Hematopoietic multipotent progenitor cell (in vitro differentiated cells): ENCODE measurements around the gene TFR2. TPM values are rescaled to one million over a fixed set of nuclear protein-coding genes. Genes with fewer than 3 reads are reported as not detected.

Experiments
- DNase-seq, 3 donors: peaks; one replicate each; pipeline ENCODE4 v3.0.0-alpha.2; 2011 to 2015; ENCODE audit warnings: low read depth in 2 of 3, low spot score in 2 of 3
- total RNA-seq: library from RNA; depleted of rRNA; stranded (reverse); fragments of >200 nt; gene quantifications from one replicate; pipeline ENCODE4 v1.2.3, GENCODE V29; 2012

TFR2 gene
- total RNA-seq, 1 donor, result 51.7 TPM

DNA sequence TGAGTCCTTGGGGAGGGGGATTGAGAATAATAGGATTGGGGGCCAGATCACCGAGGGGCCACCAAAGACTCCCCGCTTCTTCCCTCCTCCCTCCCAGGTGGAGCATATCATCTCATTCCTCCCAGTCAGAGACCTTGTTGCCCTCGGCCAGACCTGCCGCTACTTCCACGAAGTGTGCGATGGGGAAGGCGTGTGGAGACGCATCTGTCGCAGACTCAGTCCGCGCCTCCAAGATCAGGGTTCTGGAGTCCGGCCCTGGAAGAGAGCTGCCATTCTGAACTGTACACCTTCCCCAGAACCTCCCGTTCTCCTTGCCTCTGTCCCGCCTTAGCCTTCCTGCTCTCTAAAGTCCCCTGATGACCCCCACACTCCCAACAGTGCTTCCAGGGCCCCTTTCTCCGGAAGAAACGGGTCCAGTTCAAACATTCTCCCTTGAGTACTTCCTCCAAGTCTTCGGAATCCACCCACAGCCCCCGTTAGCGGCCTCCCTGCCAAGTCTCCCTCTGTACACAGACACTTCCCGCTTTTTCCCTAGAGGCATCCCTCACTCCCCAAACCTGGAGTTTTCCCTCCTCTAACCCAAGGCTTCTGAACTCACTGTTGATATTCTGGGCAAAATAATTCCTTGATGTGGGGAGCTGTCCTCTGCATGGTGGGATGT is 51.1 kb downstream of the TFR2 start:
- DNase-seq, result no peak

DNA sequence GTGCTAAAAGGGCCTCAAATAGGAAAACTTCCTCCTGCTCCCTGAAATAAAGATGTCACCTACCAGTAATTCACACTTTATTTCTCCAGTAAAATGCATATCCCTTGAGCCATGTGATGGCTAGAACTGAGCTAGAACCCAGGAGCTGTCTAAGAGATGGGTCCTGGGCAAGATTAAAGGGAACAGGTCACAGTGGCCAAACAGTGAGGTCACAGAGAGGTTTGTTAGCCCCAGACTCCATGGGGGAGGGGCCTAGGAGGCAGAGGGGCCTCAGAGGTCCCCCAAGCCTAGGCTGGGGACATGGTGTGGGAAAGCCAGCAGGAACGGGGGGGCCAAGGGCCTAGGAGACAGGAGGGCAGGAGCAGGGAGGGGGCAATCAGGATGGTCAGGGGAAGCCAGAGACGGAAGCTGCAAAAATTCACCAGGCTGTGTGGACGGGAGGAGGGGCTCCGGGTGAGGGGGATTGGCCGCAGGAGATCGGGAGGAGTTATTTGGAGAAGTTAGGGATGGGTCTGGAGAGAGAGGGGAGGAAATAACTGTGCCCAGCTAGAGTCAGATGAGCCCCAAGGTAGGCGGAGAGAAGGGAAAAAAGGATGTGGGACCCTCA is 51.9 kb downstream of the TFR2 start:
- no peak for DNase-seq

DNA sequence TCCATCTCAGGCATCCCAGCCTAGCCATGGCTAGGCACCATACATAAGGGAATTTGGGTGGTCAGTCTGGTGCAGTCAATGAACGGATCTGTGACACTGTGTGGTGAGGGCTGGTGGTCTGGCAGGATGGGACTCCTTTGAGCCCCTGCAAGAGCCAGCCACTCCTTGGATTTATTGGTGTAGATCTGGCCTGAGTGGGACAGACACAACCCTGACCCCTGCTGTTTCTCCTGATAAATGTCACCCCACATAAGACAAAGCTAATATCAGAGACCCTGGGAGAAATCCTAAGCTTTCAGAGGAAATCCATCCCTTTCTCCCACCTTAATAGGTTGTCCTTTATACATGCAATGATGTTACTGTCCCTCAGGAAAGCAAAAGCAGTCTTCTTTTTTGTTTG is 52.9 kb downstream of the TFR2 start:
- peak in 1 of 3 donors; percentile 42 for DNase-seq

DNA sequence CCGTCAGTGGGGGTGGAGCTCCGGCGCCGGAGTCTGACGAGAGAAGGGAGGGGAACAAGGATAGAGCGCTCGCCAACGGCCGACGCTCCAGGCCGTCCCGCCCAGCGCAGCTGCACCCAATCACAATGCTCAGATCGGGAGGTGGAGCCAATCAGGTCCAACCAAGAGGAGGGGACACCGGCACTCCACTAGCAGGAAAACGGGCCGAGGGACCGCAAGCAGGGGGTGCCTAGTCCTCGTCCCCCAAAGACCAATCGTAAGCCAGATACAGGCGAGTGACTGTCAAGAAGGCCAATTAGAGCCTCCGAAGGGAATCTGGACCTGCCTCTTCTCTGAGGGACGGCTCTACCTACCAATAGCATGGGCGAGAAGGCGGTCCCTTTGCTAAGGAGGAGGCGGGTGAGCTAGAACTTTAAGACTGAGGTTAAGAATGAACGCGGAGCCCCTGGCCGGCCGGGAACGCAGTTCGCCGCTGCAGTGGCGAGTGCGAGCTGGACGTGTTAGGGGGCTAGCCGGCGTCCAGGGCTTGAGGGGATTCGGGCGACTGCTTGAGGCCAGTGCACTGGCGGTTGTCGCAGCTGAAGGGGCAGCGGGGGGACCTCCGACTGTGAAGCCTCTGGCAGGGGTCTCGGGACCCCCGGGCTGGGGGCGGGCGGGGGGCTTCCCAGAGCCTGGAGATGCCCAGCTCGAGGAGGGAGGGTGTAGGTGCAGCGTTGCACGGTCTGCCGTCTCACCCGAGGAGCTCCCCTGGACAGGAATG is 54.9 kb downstream of the TFR2 start, which contains the start of gene FBXO24:
TSS of gene FBXO24 (plus strand) at position 63 of the 760 bp plus-strand sequence. CDS start at position 361, 298 bp downstream.
- peak; percentile 97 to 100 (median 100) for DNase-seq

DNA sequence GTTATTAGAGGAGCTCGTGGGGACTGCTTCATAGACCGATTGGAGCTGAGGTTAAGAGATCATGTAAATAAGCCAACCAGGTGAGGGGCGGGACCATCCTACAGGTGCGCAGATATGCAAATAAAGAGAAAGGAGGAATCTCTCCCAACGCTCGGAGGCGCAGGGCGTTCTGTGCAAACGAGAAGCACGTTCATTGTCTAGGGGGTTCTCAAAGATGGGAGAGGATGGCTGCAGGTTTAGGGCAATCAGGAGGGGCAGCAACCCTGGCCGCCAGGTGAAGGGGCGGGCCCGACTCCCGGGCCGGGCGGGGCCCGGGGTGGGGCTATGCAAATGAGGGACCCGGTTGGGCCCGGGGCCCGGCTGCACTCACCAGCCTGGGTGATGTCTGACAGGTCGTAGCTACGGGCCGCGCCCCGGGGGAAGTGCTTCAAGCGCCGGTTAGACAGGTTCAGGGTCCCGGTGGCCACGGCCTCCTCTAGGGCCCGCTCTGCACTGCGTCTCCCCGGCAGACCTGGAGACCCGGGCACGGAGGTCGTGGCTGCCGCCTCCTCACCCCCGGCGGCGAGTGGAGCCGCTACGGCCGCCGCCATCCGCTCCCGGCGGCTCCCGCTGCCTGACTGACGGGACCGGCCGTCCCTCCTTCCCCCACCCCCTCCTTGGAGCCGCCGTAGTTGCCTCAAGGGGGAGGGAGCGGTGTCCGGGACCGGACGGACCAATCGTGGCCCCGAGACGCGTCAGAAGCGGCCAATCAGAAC is 55.7 kb downstream of the TFR2 start, which contains the start of gene LRCH4:
TSS of gene LRCH4 (minus strand) at position 619 of the 755 bp plus-strand sequence. CDS start at position 590, 29 bp downstream.
- peak in 1 of 3 donors; percentile 44 for DNase-seq

DNA sequence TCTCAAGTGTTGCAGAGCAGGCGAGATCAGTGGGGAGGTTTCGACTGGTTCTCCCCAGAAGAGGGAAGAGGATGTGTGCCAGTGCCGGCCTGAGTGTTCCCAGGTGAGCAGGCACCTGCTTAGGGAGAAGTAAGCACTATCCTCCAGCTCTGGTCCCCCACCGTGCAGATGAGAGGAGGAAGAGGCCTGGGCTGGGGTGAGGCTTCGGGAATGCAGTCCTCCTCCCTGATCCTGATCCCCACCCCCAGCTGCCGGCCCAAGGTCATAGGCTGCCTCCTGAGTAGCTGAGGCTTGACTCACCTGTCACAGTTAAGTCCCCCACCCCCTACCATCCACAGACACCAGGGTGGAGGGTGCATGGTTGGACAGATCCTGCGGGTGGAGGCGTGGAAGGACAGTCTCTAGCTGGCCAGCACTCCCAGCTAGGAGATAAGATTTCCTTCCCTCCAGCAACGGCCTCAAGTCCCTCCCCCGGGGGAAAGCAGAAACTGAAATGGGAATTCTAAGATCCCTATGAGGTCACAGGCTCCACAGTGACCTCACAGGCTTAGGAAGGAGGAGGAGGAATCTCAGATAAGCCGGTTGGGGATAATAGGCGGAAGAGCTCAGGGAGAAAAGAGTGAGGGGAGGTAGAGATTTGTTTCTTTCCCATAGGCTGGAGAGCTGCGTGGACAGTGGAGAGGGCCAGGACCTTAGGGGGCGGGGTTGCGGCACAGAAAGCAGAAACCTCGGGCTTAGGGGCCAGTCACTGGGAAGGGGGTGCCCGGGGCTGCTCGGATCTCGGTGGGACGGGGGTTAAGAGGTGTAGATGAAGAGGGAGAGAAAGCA is 56.5 kb downstream of the TFR2 start:
- no peak for DNase-seq

DNA sequence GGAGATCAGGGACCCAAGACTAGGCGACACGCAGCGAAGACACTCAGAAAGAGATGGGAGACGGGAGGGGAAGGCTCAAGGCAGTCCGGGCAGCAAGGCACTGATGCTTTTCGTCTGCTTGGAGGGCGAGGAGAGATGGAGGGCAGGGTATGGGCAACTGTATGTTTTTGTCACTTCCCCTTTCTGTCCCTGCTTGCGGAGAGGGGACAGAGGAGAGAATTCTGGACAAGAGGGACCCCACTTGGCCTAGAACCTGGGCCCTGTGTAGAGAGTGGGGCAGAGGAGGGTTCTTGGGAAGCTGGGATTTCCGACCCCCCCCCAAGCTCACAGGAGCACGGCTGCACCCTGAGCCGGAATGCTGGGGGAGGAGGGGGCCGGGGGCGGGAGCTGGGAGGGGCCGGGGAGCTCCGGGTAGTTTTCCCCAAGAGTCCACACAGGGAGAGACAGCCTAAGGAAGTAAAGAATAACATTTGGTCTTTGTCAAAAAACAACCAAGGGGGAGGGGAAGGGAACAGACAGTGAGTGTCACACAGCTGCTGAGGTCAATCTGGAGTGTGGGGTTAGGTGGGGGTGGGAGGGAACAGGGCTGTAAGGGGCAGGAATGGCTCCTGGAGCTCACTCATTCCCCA is 57.2 kb downstream of the TFR2 start:
- DNase-seq, result peak in 1 of 3 donors; percentile 22

DNA sequence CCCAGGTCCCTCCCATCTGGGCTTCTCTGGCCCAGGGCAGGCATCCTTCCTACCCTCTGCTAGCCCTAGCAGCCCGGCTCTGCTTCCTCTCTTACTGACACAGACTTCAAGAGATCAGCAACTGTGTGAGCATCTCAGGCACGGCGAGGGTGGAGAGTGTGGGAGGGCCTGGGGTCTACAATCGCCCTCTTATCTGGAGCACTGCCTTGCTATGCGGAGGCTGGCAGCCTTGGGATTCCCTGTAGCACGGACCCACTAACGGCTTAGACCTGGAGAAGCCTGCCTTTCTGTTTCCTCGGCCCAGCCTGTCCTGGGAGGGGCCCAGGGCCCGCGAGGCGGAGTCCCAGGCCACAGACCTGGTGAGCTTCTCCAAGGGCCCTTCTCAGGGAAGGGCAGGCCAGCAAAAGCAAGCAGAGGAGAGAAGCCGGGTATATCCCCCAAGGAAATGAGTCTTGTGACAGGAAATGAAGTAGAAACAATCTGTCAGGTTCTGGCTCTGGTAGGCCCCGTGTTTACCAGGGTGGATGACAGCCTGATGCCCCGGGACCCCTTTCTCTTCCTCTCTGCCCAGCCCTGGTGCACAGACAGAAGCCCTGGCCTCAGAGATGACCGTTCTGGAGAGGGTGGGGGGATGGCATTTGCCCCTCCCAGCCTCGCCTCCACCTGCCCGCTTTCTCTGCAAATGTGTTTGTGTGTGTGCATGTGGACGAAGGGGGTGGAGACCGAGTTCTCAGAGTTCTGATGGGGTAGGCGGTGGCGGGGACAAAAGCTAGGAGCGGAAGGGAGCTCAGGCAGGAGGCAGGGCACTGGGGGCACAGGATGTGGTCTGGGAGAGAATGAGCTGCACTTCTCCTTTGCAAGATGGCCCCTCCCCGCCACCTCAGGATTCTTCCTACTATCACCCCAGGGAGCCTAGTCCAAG is 58.0 kb downstream of the TFR2 start:
- DNase-seq, result peak in 2 of 3 donors; percentile 76 to 77

DNA sequence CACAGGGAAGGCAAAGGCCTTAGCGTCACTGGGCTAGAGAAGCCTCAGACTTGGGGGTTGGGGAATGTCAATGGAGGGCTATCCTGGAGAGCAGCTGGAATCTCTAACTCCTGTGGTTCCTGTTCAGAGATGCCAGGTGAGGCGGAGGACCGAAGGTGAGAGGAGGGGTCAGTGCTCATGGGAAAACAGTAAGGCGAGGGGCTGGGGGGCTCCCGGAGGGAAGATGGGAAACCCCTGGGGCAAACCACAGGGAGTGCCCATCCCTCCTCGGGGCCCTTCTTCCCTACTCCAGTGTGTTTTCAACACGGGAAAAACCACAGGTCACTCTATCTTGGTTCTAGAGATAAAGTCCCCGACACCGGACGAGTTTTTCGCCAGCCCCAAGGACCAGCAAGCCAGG is 58.7 kb downstream of the TFR2 start:
- no peak for DNase-seq

DNA sequence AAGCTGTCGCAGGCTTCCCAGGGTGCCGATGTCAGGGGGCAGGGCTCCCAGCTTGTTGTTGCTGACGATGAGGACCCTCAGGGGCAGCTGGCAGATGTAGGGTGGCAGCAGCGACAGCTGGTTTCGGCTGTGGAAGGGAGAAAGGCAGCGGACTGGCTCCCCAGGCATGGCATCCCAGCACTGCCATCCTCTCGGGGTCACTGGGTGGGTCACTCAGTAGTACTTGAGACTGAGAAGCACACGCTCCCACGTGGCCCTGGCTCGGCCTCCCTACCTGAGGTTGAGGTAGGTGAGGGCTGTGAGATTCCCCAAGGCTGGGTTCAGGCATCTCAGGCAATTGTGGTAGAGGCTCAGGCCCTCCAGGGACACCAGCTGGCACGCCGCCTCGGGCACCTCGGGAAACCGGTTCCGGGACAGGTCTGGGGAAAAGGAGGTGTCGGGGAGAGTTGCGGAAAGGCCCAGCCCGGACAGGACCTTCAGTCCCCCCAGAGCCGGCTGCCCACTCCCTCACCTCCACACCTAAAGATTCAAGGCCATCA is 59.2 kb downstream of the TFR2 start:
- DNase-seq, result no peak

DNA sequence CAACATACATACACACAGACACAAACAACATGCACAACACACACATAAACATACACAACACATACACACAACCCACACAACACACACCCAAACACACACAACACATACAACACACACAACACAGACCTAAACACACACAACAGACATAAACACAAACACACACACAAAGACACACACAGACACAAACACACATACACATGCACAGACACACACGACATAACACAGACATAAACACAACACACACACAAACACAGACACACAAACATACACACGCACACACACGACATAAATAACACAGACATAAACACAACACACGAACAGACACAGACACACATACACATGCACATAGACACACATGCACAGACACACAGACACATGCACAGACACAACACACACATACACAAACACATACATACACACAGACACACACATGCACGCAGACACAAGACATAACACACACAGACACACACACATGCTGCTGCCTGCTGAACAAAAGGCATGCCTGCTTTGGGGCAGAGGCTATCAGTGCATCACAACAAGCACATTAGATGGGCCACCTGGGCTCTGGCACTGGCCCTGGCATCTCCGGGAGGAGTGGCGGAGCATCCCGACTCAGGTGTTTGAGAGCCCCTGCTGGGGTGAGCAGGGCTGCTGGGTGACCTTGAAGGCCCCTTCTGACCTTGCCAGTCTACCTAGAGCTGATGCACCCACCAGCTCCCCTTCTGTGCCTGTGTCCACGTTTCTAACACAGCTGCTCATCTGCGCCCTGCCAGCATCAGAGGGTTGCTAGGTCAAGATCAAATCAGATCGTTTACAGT is 60.7 kb downstream of the TFR2 start:
- DNase-seq, result no peak

DNA sequence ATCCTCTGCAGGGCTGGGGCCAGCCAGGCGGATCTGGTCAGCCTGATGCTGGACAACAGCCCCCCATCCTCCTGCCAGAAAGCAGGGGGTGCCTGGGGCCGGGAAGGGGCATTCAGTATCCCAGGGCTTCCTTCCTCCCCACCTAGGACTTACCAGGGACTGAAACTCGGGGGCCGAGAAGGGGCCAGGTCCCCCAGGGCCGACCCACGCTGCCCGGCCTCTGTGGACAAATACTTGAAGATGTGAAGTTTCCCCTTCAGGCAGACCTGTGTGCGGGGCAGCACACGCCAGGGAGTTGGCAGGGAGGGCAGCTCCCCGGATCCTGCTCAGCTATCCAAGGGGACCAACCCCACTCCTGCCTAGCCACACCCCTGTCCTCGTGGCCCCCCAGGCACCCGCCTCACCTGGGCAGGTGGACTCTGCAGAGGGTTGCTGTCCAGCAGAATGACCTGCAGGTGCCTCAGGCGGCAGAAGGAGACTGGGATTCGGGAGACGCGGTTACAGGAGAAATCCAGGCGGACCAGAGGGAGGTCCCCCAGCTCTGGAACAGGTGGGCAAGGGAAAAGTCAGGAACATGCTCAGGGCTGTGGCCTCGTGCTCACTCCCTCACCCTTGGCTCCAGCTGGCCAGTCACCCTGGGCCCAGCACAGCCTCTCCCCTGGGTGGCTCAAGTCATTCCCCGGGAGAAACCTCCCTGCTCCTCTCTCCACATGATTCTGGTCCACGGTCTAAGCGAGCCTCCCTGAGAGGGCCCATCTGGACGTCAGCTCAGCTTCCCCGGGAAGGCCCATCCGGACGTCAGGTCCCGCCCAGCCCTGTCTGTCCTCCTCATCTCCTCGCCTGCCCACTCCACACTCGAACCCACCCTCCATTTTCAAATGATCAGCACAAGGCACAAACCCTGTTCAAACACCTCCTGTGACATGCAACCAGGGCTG is 62.8 kb downstream of the TFR2 start:
- DNase-seq, result no peak

DNA sequence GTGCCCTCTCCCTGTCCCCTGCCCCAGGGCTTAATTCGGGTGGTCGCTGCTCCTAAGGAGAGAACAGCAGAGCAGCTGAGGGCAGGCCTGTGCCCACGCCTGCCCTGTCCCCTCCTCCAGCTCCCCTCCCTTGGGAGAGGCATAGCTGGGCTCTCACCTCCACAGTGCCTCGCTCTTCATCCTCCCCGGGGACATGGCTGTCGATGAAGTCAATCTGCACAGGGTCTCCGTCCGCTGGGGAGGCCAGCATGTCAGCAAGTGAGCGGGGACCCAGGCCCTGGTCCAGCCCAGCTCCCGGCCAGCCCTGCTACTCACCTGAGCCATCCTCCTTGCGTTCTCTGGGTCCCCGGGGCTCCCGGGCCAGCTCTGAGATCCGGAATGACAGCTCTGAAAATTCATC is 63.8 kb downstream of the TFR2 start:
- DNase-seq, result no peak

DNA sequence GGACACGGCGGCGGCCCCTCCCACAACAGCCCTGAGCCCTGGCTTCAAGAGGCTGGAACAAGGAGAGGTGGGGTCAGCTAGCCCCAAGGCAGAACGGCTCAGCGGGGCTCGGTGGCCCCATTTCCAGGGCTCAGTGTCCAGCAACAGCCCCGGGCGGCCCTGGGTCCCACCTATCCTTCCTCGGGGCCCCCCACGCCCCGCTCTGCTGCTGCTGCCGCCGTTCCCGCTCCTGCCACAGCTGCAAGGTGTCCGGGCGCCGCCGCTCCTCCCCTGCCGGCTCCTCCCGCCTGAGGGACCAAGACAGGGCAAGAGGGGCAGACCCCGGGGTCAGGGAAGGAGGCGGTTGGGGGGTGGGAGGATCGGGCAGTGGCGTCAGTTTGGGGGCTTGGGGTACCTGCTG is 64.2 kb downstream of the TFR2 start:
- DNase-seq, result no peak

DNA sequence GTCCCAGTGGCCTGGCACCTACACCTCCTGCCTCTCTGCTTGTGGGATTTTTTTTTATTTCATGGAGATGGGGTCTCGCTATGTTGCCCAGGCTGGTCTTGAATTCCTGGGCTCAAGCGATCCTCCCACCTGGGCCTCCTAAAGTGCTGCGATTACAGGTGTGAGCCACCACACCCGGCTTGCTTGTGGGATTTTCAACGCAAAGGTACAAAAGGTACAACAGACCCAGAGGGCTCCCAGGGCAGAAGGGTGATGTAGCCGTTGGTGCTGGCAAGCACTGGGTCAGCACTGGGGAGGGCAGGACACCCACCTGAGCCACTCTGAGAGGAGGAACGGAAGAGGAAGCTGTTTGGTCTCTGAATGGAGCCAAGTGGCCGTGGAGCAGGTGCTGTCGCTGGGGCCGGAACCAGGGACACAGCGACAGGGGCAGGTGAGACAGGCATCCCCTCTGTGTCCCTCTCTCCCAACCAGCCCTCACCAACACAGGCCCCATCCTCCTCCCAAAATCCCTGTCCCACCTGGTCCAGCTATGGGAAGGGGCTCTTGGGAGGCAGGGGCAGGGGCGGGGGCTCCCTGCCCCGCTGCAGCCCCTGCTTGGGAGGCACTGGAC is 64.9 kb downstream of the TFR2 start:
- no peak for DNase-seq
